K562 (cell line): ENCODE results near the gene SNX18. TPM values are rescaled to one million over a fixed set of nuclear protein-coding genes. Genes with fewer than 3 reads are reported as not detected.

Source experiments
- ELF4 ChIP-seq: fragments of 450-650 bp; formaldehyde crosslinking; IDR thresholded peaks from 2 replicates; pipeline ENCODE4 v1.4.0; 2022; ENCODE audit warnings: missing genetic modification characterization
- KDM1A ChIP-seq, 2 experiments: fragments of 450-650 bp; IDR thresholded peaks; 2 replicates each; pipeline ENCODE4 v1.6.1; 2016; ENCODE audit warnings: mild to moderate bottlenecking in 2 of 2
- NCOA6 ChIP-seq: fragments of 450-650 bp; IDR thresholded peaks from 2 replicates; pipeline ENCODE4 v1.6.1; 2017; ENCODE audit warnings: mild to moderate bottlenecking
- polyA plus RNA-seq, 8 experiments: library from polyadenylated mRNA; depleted of rRNA in 4 of 8; stranded (reverse) in 5 of 8; unstranded in 3 of 8; fragments of >200 nt; fragmentation: Nextera tagmentation in 2 of 8; fragmentation: Illumina TruSeq in 1 of 8; extraction: Ambion mirVana in 2 of 8; extraction: Trizol in 1 of 8; gene quantifications; 2 replicates each; pipeline versions ENCODE4 v1.2.1 to v1.2.3, GENCODE V29; 2011 to 2014; ENCODE audit warnings: inconsistent platforms in 1 of 8, missing spikeins in 1 of 8
- total RNA-seq, 7 experiments: library from RNA; depleted of rRNA in 6 of 7; stranded (reverse); fragments of >200 nt in 6 of 7; fragmentation: Illumina TruSeq in 2 of 7; extraction: Trizol in 2 of 7; gene quantifications; 2 replicates each; pipeline versions ENCODE4 v1.2.1 to v1.2.3, GENCODE V29; 2011 to 2021; ENCODE audit warnings: low replicate concordance in 1 of 7
- TF ChIP-seq, protein P1 (sequence below): fragments of 450-650 bp; IDR thresholded peaks from 2 replicates; pipeline ENCODE4 v1.6.1; 2016; ENCODE audit warnings: low read depth
- TF ChIP-seq, protein P2 (sequence below): sonication (generic); formaldehyde crosslinking; IDR thresholded peaks from 2 replicates; pipeline ENCODE4 v1.8.0; 2023; ENCODE audit warnings: missing genetic modification reagents, mild to moderate bottlenecking, borderline replicate concordance
- TF ChIP-seq, protein P3 (sequence below): fragments of 450-650 bp; IDR thresholded peaks from 2 replicates; pipeline ENCODE4 v1.6.1; 2018; ENCODE audit warnings: mild to moderate bottlenecking, low read depth; ENCODE audit not compliant: partially characterized antibody
- TF ChIP-seq, protein P4 (sequence below): fragments of 150-350 bp; IDR thresholded peaks from 2 replicates; pipeline ENCODE4 v1.6.1; 2014; ENCODE audit warnings: low read depth, mild to moderate bottlenecking, low read length, borderline replicate concordance

Gene SNX18
- total and polyA plus RNA-seq, 9 of the 15 experiments (the other 6 are each of a cell fraction or from before 2014, with no cell fraction given), result 2.3 to 8.8 (median 6.0) TPM

DNA sequence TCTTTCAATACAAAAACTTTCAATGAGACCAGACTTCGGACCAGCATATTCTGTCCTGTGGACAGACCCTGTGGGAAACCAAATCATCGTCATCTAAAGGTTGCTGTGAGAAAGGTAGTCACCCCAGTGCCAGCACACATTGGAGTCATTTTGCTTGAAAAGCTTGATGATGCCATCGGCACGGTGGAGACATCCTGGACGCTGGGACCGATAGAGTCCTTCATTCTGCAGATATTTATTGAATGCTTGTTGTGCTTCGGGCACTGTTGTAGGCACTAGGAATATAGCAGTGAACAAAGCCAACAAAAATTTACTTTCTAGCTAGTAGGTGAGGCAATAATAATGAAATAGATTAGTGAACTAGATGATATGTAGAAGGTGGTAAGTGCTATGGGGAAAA, 34.9 kb downstream of the SNX18 start (continued):
- TF ChIP-seq, protein P1, sequence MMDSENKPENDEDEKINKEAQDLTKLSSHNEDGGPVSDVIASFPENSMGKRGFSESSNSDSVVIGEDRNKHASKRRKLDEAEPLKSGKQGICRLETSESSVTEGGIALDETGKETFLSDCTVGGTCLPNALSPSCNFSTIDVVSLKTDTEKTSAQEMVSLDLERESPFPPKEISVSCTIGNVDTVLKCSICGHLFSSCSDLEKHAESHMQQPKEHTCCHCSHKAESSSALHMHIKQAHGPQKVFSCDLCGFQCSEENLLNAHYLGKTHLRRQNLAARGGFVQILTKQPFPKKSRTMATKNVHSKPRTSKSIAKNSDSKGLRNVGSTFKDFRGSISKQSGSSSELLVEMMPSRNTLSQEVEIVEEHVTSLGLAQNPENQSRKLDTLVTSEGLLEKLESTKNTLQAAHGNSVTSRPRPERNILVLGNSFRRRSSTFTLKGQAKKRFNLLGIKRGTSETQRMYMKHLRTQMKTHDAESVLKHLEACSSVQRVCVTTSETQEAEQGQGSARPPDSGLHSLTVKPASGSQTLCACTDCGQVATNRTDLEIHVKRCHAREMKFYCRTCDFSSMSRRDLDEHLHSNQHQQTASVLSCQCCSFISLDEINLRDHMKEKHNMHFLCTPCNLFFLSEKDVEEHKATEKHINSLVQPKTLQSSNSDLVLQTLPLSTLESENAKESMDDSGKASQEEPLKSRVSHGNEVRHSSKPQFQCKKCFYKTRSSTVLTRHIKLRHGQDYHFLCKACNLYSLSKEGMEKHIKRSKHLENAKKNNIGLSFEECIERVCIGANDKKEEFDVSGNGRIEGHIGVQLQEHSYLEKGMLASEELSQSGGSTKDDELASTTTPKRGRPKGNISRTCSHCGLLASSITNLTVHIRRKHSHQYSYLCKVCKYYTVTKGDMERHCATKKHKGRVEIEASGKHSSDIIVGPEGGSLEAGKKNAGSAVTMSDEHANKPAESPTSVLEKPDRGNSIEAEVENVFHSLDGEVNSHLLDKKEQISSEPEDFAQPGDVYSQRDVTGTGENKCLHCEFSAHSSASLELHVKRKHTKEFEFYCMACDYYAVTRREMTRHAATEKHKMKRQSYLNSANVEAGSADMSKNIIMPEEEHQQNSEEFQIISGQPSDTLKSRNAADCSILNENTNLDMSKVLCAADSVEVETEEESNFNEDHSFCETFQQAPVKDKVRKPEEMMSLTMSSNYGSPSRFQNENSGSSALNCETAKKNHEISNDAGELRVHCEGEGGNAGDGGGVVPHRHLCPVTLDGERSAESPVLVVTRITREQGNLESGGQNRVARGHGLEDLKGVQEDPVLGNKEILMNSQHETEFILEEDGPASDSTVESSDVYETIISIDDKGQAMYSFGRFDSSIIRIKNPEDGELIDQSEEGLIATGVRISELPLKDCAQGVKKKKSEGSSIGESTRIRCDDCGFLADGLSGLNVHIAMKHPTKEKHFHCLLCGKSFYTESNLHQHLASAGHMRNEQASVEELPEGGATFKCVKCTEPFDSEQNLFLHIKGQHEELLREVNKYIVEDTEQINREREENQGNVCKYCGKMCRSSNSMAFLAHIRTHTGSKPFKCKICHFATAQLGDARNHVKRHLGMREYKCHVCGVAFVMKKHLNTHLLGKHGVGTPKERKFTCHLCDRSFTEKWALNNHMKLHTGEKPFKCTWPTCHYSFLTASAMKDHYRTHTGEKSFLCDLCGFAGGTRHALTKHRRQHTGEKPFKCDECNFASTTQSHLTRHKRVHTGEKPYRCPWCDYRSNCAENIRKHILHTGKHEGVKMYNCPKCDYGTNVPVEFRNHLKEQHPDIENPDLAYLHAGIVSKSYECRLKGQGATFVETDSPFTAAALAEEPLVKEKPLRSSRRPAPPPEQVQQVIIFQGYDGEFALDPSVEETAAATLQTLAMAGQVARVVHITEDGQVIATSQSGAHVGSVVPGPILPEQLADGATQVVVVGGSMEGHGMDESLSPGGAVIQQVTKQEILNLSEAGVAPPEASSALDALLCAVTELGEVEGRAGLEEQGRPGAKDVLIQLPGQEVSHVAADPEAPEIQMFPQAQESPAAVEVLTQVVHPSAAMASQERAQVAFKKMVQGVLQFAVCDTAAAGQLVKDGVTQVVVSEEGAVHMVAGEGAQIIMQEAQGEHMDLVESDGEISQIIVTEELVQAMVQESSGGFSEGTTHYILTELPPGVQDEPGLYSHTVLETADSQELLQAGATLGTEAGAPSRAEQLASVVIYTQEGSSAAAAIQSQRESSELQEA, result no peak
- TF ChIP-seq KDM1A (IDR thresholded peaks at IDR 0.05) (no peak), ELF4 (no peak), NCOA6 (no peak)
- TF ChIP-seq, protein P2, sequence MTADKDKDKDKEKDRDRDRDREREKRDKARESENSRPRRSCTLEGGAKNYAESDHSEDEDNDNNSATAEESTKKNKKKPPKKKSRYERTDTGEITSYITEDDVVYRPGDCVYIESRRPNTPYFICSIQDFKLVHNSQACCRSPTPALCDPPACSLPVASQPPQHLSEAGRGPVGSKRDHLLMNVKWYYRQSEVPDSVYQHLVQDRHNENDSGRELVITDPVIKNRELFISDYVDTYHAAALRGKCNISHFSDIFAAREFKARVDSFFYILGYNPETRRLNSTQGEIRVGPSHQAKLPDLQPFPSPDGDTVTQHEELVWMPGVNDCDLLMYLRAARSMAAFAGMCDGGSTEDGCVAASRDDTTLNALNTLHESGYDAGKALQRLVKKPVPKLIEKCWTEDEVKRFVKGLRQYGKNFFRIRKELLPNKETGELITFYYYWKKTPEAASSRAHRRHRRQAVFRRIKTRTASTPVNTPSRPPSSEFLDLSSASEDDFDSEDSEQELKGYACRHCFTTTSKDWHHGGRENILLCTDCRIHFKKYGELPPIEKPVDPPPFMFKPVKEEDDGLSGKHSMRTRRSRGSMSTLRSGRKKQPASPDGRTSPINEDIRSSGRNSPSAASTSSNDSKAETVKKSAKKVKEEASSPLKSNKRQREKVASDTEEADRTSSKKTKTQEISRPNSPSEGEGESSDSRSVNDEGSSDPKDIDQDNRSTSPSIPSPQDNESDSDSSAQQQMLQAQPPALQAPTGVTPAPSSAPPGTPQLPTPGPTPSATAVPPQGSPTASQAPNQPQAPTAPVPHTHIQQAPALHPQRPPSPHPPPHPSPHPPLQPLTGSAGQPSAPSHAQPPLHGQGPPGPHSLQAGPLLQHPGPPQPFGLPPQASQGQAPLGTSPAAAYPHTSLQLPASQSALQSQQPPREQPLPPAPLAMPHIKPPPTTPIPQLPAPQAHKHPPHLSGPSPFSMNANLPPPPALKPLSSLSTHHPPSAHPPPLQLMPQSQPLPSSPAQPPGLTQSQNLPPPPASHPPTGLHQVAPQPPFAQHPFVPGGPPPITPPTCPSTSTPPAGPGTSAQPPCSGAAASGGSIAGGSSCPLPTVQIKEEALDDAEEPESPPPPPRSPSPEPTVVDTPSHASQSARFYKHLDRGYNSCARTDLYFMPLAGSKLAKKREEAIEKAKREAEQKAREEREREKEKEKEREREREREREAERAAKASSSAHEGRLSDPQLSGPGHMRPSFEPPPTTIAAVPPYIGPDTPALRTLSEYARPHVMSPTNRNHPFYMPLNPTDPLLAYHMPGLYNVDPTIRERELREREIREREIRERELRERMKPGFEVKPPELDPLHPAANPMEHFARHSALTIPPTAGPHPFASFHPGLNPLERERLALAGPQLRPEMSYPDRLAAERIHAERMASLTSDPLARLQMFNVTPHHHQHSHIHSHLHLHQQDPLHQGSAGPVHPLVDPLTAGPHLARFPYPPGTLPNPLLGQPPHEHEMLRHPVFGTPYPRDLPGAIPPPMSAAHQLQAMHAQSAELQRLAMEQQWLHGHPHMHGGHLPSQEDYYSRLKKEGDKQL (CRISPR knock-in tag), result no peak
- TF ChIP-seq, protein P3, sequence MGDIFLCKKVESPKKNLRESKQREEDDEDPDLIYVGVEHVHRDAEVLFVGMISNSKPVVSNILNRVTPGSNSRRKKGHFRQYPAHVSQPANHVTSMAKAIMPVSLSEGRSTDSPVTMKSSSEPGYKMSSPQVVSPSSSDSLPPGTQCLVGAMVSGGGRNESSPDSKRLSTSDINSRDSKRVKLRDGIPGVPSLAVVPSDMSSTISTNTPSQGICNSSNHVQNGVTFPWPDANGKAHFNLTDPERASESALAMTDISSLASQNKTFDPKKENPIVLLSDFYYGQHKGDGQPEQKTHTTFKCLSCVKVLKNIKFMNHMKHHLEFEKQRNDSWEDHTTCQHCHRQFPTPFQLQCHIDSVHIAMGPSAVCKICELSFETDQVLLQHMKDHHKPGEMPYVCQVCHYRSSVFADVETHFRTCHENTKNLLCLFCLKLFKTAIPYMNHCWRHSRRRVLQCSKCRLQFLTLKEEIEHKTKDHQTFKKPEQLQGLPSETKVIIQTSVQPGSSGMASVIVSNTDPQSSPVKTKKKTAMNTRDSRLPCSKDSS, result no peak
- TF ChIP-seq, protein P4, sequence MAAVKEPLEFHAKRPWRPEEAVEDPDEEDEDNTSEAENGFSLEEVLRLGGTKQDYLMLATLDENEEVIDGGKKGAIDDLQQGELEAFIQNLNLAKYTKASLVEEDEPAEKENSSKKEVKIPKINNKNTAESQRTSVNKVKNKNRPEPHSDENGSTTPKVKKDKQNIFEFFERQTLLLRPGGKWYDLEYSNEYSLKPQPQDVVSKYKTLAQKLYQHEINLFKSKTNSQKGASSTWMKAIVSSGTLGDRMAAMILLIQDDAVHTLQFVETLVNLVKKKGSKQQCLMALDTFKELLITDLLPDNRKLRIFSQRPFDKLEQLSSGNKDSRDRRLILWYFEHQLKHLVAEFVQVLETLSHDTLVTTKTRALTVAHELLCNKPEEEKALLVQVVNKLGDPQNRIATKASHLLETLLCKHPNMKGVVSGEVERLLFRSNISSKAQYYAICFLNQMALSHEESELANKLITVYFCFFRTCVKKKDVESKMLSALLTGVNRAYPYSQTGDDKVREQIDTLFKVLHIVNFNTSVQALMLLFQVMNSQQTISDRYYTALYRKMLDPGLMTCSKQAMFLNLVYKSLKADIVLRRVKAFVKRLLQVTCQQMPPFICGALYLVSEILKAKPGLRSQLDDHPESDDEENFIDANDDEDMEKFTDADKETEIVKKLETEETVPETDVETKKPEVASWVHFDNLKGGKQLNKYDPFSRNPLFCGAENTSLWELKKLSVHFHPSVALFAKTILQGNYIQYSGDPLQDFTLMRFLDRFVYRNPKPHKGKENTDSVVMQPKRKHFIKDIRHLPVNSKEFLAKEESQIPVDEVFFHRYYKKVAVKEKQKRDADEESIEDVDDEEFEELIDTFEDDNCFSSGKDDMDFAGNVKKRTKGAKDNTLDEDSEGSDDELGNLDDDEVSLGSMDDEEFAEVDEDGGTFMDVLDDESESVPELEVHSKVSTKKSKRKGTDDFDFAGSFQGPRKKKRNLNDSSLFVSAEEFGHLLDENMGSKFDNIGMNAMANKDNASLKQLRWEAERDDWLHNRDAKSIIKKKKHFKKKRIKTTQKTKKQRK, result no peak
